Neural crest cell (in vitro differentiated cells): ENCODE results near the gene ZHX3. TPM values are rescaled to one million over a fixed set of nuclear protein-coding genes. Genes with fewer than 3 reads are reported as not detected.

ENCODE experiments used
- DNase-seq: peaks from one replicate; pipeline ENCODE4 v3.0.0; 2021; ENCODE audit warnings: low read depth, mixed read lengths, low spot score
- H3K27ac Mint-ChIP-seq: one replicate; pipeline ENCODE4 v1.8.0; 2021; ENCODE audit warnings: mild to moderate bottlenecking, mixed read lengths; ENCODE audit not compliant: unreplicated experiment
- H3K27me3 Mint-ChIP-seq: 2 replicates; pipeline ENCODE4 v1.8.0; 2021; ENCODE audit warnings: low read depth, mild to moderate bottlenecking, mixed read lengths
- H3K36me3 Mint-ChIP-seq: 2 replicates; pipeline ENCODE4 v1.8.0; 2021; ENCODE audit warnings: low read depth, mild to moderate bottlenecking, mixed read lengths
- H3K4me1 Mint-ChIP-seq: 2 replicates; pipeline ENCODE4 v1.8.0; 2021; ENCODE audit warnings: mixed read lengths
- H3K4me3 Mint-ChIP-seq: one replicate; pipeline ENCODE4 v1.8.0; 2021; ENCODE audit warnings: mild to moderate bottlenecking, mixed read lengths
- H3K9me3 Mint-ChIP-seq: 2 replicates; pipeline ENCODE4 v1.8.0; 2021; ENCODE audit warnings: mixed read lengths
- CTCF ChIP-seq: fragments of 200-600 bp; sonication (generic); conservative IDR thresholded peaks from 2 replicates; pipeline ENCODE4 v1.5.0; 2021; ENCODE audit warnings: antibody characterized with exemption, mild to moderate bottlenecking
- total RNA-seq: library from RNA; stranded (reverse); gene quantifications from 2 replicates; pipeline ENCODE4 v1.2.1, GENCODE V29; 2021

ZHX3 gene
- total RNA-seq, 1 donor from 2014 or later = 13.0 TPM

- H3K4me3 Mint-ChIP-seq = no peak overlapping the region
- no peak overlapping the region for H3K27ac Mint-ChIP-seq
- H3K36me3 Mint-ChIP-seq = no peaks in the 10 kb centered on the region
- H3K27me3 Mint-ChIP-seq = no peaks in the 10 kb centered on the region
- H3K9me3 Mint-ChIP-seq = no peaks in the 10 kb centered on the region
- no peak for TF ChIP-seq CTCF
- DNase-seq = no peak
- peaks cover 2% of the 10 kb centered on the region for H3K4me1 Mint-ChIP-seq
These were observed 34.6 kb upstream of the ZHX3 start for GRCh38 chr20:41352106-41352505.

- no peak for TF ChIP-seq CTCF
- Mint-ChIP-seq H3K27me3 (no peaks in the 10 kb centered on the region), H3K27ac (no peak overlapping the region)
These were observed 33.0 kb upstream of the ZHX3 start for GRCh38 chr20:41350408-41350962.

GRCh38 chr20:41349943-41350342 is 32.4 kb upstream of the ZHX3 start:
- Mint-ChIP-seq H3K4me1 (peaks cover 5% of the 10 kb centered on the region), H3K4me3 (no peak overlapping the region), H3K9me3 (no peaks in the 10 kb centered on the region), H3K36me3 (no peaks in the 10 kb centered on the region), H3K27me3 (no peaks in the 10 kb centered on the region), H3K27ac (no peak overlapping the region)
- DNase-seq = no peak
- TF ChIP-seq CTCF = no peak

More at GRCh38 chr20:41350408-41350962, 33.0 kb upstream of the ZHX3 start:
- Mint-ChIP-seq H3K36me3 (no peaks in the 10 kb centered on the region), H3K4me1 (peaks cover 5% of the 10 kb centered on the region), H3K9me3 (no peaks in the 10 kb centered on the region), H3K4me3 (no peak overlapping the region)
- no peak for DNase-seq

DNA sequence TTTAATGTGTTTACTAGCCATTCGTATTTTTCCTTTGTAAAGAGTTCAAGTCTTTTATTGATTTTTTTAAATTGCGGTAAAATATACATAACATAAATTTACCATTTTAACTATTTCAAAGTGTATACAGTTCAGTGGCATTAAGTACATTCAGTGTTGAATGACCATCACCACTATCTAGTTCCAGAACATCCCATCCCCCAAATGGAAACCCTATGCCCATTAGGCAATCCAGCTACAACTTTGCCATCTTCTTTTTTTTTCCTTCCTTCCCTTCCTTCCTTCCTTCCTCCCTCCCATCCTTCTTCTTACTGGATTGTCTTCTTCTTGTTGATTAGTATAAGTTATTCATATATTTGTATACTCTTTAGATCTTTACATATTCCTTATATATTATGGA is 31.7 kb upstream of the ZHX3 start:
- Mint-ChIP-seq H3K4me3 (no peak overlapping the region), H3K9me3 (no peaks in the 10 kb centered on the region), H3K4me1 (peaks cover 5% of the 10 kb centered on the region), H3K27me3 (no peaks in the 10 kb centered on the region), H3K36me3 (no peaks in the 10 kb centered on the region), H3K27ac (no peak overlapping the region)
- no peak for TF ChIP-seq CTCF
- no peak for DNase-seq

- Mint-ChIP-seq H3K36me3 (no peaks in the 10 kb centered on the region), H3K4me1 (peaks cover 5% of the 10 kb centered on the region), H3K4me3 (no peak overlapping the region), H3K27ac (no peak overlapping the region), H3K9me3 (no peaks in the 10 kb centered on the region), H3K27me3 (no peaks in the 10 kb centered on the region)
- no peak for DNase-seq
- no peak for TF ChIP-seq CTCF
These were observed 31.1 kb upstream of the ZHX3 start for GRCh38 chr20:41348430-41349172.
